NCI-H146 treated with DMSO at 0.1 percent for 48 hours (cell line): ENCODE measurements around the gene IRX2.

Experiments used
- DNase-seq: peaks from one replicate; lab custom pipeline; 2025; ENCODE audit not compliant: unreplicated experiment; lab: John Stamatoyannopoulos, UW

The IRX2 gene

DNA sequence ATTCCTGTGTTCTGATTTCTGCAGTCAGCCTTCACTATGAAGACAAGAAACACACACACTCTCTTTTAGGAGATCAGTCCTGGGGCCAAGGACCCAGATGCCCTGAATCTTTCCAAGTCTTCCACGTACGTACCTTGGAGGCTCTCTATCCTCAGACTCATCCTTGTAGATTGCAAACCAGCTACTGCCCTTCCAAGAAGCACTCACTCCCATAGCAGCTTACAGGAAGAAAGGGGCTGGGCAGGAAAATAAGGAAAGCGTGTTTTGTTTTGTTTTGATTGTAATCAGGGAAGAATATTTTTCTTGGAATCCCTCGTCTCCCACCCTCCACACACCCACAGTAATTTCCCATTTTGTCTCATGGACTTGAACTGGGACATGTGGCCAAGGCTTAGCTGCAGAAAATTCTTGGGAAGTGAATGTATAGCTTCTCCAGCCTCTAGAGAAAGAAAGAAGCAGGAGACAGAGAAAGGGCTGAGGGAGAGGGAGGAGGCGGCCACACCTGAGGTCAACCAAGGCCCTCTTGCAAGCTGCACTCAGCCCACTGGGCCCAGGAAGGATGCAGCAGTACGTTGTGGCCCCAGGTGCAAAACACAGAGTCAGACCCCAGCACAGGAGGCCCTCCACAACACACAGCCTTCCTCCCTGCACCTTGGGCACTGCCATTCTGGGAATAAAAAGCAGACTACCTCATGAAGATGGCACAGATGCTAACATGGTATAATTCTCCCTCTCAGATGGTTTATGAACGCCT is 29.9 kb downstream of the IRX2 start:
- no peak for DNase-seq

GRCh38 chr5:2719332-2719731 is 32.1 kb downstream of the IRX2 start:
- DNase-seq, result no peak

DNA sequence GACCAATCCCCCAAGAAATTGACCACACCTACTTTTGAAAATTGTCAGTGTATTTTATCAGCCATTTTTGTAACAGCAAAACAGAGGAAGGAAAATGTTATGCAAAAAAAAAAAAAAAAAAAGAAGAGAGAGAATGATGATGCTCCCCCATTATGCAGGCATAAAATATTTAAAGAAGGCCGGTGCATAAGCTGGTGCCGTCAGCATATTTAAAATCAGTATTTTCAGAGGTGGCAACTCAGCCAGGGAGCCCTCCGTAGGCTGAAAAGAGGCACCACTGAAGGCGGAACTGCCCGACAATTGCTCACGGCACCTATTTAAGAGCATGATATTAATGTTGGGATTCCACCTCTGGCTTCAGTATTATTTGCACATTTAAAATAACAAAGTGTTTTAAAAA is 33.4 kb downstream of the IRX2 start:
- DNase-seq, result no peak

GRCh38 chr5:2715856-2716255 is 35.6 kb downstream of the IRX2 start:
- DNase-seq, result no peak

DNA sequence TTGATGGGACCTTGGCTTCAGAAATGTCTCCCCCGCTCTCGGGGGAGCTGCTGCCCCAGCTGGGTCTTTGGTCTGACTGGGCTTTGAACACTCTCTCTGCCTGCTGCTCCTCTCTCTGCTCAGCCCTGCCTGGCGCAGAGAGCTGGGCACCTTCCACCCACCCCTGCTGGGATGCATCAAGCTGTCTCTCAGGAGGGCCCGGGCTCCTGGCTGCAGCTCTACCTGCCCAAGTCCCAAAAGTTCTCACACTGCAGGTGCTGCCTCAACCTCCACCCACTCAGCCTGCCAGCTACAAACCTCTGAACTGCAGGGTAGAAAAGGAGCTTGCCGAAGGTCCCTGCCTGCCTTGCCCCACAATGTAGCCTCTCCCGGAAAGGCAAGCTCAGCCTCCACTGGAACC is 36.7 kb downstream of the IRX2 start:
- no peak for DNase-seq

GRCh38 chr5:2714026-2714425 is 37.5 kb downstream of the IRX2 start:
- DNase-seq, result no peak

DNA sequence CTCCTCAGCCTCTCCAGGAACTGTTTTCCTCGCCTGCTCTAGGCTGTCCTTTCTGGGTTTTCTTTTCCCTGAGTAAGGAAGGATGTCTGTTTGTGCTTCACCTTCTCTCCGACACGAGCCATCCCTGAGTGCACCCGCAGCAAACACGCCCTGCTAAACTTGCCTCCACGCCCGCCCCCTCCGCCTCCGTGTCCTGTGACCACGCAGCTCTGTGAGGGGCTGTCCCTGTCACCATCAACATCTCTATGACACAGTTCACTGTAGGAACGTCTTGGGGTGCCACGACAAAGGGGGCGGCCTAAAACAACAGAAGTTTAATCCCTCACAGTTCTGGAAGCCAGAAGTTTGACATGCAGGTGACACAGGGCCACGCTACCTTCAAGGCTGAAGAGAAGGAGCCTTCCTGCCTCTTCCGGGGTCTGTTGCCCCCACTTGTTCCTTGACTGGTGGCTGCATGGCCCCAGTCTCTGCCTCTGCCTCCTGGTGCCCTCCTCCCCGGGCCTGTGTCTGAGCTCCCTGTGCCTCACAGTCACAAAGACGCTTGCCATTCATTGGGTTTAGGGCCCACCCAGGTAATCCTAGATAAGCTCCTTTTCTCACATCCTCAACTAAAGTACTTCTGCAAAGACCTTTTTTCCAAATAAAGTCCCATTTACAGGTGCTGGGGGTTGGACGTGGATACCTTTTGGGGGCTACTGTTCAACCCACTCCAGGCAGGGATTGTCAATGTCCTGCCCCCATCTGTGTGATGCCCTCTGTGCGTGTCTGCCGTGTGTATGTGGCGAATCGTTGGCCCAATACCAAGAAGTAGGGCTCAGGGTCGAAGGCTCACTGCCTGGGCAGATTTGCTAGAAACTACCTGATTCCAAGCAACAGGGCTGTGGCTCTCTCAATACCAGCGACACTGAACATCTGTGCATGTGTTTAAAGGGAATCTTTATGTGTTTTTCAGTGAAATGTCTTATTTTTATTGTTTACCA is 39.7 kb downstream of the IRX2 start:
- DNase-seq, result no peak

GRCh38 chr5:2710910-2711309 is 40.6 kb downstream of the IRX2 start:
- no peak for DNase-seq

- DNase-seq, result no peak
These were observed 41.3 kb downstream of the IRX2 start for GRCh38 chr5:2709976-2710689.

DNA sequence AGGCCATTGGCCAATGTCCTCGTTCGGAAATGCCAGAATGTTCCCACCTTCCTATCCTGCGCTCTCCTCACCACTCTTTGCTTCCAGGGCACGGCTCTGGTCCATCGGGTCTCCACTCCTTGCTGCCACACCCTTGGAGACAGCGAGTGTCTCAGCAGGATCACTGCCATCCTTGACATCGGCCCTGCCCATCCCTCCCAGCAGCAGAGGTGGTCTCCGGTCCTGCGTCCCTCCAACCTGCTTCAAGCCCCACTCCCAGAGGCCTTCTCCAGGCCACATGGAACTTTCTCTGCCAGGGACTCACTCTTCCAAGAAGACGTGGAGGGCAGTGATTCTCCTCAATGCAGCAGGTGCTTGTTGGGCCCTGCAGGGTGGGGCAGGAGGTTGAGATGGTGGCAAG is 42.7 kb downstream of the IRX2 start:
- no peak for DNase-seq

DNA sequence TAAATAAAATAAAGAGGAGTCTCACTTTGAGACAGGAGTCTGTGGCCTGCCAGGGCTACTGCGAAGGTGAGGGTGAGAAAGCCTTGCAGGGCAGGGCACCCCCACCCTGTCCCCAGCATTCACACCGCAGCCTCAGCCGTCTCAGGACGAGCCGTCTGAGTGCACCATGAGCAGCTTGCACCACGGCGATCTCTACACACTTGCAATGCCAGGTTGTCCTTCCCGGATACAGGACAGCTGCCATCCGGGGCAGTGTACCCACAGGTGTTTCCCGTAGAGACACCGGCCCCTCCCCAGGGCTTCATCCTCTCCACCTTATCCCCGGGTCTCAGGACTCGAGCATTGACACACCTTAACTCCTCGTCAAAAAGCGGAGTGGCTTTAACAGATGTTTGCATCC is 43.3 kb downstream of the IRX2 start:
- DNase-seq, result no peak

- no peak for DNase-seq
These were observed 45.6 kb downstream of the IRX2 start for GRCh38 chr5:2705861-2706260.

DNA sequence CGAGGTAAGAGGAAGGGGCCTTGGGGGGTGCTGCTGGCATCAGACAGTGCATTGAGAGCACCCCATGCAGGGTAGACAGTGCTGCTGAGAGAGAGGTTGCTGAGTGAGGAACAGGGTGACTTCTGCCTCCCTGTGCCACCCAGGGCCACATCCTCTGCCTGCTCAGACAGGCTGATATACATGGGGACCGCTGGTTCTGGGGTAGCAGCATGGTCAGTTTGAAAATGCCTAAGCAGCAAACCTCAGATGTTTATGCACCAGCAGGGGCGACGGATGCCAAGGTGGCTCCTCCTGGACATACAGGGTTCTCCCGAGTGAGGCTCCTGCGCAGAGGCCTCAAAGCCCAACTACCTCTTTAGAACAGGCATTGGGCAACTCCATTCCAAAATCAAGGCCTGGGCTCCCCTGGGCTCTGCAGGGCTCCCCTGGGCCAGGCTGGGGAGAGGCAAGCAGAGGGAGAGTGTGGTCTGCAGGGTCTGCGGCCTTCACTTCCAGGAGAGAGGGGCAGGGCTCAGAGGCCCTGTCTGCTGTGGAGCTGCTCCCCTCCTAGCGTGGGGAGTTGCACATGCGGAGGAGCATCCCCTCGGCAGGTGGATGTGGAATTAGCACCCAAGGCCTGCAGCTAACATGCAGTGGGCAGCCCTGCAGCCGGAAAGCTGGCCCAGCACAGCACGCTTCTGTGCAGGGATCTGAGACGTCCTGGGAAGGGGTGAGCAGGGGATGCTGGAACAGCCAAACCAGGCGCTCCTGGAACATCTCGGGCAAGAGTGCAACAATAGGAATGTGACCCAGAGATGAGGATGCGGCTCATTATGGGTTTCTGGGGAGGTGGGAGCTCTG is 46.5 kb downstream of the IRX2 start:
- no peak for DNase-seq

DNA sequence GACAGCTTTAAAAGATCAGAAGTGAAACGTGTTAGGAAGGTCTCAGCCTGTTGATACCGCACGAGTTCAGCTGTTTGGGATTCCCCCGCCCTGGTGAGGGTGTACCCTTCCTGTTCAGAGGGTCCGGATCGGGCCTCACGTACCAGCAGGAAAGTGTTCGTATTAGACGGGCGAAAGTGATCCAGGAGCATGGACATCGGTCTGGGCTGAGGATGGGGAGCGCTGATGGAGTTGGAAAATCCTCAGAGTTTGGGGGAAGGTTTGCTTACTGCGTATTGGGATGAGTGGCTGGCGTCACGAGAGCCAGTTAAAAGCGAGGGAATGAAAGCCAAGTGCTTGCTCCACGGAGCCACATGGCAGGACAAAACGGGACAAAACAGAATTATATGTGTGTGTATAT is 47.4 kb downstream of the IRX2 start:
- DNase-seq, result no peak

DNA sequence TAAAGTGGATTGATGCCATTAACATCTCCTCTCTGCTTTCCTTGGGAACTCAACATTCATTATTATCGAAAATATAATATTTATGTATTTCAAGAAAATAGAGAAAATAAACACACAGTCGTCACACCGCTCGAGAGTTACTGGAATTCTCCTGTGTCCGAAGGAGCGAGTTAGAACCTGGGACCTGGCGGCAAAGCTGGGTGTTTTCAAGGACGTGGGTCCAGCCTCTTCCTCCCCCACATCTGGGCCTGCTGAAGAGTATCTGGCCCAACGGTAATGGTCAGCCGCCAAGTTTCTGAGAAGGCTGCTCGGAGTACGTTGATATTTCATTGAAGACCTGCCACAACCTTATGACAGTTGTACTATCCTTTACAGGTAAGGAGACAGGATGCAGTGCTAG is 47.9 kb downstream of the IRX2 start:
- no peak for DNase-seq

GRCh38 chr5:2703041-2703440 is 48.4 kb downstream of the IRX2 start:
- DNase-seq, result no peak

GRCh38 chr5:2702096-2702879 is 49.2 kb downstream of the IRX2 start:
- no peak for DNase-seq

- no peak for DNase-seq
These were observed 49.9 kb downstream of the IRX2 start for GRCh38 chr5:2701592-2701991.

- no peak for DNase-seq
These were observed 50.6 kb downstream of the IRX2 start for GRCh38 chr5:2700876-2701275.

DNA sequence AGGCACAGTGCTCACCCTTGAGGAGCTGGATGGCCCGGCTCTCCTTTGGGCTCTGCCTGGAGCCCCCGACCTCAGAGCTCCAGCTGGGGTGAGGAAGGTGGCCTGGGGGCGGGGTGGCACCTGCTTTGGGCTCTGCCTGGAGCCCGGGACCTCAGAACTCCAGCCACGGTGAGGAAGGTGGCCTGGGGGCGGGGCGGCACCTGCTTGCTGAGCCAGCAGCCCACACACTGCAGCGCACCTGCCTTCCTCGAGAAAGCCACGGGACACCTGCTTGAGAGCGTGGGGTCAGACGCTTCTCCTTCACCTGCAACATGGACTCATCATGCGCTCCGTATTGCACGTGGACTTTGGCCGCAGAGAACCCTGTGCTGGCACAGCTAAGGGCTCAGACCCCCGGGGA is 51.8 kb downstream of the IRX2 start:
- DNase-seq, result no peak
